HG03139 (cell line): ENCODE data around the gene FAM3B.

Source experiments
- ATAC-seq: cut with Tn5 transposase; IDR thresholded peaks from one replicate; pipeline ENCODE4 v1.9.1; 2021; ENCODE audit not compliant: unreplicated experiment

The FAM3B gene

DNA sequence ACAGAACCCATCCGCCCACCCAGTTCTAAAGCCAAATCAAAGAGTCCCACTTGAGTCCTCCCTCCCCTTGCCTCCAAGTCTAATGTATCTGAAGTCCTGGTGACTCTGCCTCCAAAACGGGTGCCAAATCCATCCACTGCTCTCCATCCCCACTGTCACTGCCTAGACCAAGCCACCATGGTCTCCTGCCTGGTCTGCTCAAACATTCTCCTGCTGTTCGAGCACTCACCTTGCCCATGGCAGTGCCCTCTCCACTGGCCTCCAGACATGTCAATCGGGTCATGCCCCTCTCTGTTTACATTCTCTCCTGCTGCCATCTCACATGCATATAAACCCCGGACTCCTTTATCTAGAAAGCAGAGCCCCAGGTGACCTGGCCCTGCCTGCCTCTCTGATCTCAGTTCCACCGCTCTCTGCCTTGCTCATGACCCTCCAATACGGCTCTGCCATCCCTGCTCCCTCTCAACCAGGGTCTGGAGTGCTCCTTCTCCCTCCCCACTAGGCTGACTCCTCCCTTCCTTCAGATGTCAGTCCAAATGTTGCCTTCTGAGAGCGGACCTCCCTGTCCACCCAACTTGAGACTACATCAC, 77.4 kb downstream of the FAM3B start:
- no peak for ATAC-seq

DNA sequence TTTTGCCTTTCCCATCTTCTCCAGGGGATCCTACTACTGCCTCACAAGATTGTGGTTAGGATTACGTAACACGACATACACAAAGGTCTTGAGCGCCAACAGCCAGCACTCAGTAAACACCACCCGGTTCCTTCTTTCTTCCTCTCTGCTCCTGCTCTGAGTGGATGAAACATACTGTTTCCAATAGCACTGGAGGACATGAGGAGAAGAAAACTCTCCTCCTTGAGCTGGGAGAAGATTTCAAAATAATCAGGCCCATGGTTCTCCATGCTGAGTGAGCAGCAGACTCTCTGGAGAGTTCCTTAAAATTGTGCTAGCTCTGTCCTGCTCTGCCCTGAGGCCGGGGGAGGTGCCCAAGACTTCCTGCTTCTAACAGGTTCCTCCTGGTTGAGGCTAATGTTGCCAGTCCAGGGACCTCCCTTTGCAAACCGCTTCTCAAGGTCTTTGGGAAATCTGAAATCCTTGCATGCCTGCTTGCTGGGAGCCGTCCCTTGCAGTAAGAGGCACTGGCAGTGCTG, 80.0 kb downstream of the FAM3B start:
- ATAC-seq = no peak

DNA sequence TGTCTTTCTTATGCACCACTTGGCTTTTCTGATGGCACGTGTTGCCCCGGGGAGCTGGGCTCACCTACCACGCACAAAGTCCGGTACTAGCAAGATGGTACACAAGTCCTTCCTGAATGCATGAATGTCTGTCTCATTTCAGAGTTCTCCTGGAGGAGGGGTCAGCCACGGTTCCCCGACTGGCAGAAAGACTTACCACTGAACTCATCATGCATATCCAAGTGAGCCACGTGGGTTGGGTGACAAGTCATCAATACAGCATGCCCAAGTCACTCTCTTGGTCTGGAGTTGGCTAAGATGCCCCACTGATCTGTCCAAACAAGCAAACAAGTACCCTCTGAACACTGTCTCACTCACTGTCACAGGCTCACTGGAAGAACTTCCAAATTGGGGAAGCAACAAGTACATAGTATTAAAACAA, 80.9 kb downstream of the FAM3B start:
- ATAC-seq = no peak

DNA sequence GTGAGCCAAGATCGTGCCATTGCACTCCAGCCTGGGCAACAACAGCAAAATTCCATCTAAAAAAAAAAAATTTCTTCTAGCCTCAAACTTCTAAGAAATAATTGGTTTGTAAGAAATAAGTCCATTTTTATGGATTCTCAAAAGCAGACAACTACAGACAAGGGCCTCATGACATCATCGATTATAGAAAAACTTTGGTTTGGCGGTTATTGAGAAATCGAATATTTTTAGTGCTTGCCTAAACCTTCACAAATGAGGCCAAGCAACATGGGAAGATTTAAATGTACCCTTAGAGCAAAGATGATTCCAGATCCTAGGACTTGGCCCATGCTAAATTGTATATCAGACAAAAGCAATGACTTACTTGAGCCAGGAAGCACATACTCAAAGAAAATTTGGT, 81.7 kb downstream of the FAM3B start:
- no peak for ATAC-seq

DNA sequence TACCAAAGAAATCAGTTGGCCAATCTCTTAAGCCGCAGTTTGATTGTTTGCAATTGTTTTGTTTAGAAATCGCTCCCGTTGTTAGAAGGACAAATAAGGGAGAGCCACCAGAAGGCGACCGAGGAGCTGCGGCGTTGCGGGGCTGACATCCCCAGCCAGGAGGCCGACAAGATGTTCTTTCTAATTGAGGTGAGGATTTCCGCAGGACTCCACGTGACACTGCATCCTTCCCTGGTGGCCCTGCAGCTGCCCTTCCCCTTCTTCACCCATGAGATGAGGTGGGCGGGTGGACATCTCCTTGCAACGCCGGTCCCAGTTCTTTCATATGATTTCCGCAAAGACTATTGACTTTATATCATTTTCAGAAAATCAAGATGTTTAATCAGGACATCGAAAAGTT, 82.2 kb downstream of the FAM3B start:
- no peak for ATAC-seq

DNA sequence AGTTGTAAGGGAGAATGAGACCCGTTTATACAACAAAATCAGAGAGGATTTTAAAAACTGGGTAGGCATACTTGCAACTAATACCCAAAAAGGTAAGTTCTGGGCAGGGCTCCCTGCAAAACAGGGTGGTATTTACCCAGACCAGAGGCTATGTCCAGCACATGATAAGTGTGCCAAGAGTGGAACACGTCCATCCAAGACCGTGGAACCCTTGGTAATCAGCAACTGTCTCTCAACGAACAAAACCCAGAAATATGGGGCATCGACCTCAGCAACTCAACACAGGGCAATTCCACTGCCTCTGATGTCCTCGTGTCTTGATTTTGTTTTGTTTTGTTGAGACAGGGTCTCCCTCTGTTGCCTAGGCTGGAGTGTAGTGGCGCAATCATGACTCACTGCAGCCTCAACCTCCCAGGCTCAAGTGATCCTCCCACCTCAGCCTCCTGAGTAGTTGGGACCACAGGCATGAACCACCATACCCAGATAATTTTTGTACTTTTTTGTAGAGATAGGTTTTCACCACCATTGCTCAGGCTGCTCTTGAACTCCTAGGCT, 82.7 kb downstream of the FAM3B start:
- ATAC-seq = no peak

DNA sequence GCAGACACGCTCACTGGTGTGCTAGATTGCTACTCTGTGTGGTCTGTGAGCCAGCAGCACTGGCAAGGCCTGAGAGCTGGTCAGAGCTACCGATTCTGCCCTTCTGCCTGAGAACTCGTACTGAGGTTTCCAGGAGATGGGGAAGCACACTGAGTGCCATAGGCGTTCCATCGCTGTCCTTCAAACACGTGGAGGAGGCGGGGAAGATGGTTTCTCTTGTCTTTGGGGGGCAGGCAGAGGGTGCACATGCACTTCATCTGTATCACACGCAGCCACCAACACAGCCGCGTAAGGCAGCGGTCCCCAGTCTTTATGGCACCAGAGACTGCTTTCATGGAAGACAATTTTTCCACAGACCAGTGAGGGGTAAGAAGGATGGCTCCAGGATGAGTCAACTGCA, 85.6 kb downstream of the FAM3B start:
- ATAC-seq = no peak

DNA sequence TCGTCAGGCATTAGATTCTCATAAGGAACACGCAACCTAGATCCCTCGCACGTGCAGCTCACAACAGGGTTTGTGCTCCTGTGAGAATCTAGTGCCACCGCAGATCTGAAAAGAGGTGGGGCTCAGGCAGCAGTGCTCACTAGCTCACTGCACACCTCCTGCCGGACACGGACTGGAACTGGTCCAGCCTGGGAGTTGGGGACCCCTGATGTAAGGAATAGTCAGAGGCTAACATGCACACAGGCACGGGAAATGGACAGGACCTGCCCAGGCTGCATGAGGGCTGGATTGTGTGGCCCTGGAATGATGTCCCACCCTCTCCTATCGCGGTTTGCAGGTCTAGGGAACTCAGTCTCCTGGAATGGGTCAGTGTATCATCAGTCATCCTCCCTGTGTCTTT, 86.2 kb downstream of the FAM3B start:
- ATAC-seq = no peak

DNA sequence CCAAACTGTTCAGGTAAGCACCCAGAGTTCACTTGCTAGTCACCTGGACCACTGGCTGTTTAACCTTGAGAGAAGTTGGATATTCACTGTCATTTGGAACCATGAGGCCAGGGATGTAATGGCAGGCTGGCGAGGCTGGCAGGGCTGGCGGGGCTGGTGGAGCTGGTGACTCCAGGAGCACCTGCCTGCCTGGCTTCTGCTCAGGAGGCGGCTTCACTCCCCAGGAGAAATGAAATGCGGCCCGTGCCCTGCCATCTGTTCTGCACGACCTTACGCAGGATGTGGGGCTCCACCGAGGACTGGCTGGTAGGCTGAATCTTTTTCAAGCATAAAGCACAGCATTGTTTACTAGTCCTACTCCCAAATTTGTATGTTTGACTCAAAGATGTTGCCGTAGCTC, 86.7 kb downstream of the FAM3B start:
- ATAC-seq = no peak

DNA sequence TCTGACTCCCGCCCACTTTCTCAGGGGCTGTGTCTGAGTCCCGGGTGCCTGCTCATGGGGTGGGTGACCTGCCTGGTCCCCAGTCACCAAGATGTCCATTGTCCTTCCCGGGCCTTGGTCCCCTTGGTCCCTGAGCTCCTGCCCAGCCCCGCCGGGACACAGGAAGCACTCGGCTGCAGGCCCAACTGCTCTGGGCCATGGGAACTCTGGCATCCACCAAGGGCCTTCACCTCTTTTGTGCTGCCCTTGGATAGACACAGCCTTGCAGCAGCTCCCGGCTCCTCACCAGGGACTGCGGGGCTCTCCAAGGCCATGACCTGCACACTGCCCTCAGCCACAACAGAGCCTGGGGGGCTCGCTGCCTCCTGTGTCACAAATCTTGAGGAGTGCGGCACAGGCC, 87.4 kb downstream of the FAM3B start:
- ATAC-seq = no peak

DNA sequence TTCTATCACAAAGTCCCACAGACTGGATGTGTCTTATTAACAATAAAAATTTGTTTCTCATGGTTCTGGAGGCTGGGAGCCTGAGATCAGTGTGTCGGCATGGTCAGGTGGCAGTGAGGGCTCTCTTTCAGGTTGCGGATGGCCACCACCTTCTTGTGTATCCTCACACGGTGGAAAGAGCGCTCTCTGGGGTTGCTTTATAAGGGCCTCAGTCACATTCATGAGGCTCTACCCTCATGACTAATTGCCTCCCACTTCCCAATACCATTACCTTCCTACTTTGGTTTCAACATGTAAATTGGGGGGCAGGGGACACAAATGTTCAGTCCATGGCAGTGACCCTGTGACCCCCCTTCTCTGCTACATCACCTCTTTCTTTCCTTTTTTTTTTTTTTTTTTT, 88.7 kb downstream of the FAM3B start:
- ATAC-seq = no peak

DNA sequence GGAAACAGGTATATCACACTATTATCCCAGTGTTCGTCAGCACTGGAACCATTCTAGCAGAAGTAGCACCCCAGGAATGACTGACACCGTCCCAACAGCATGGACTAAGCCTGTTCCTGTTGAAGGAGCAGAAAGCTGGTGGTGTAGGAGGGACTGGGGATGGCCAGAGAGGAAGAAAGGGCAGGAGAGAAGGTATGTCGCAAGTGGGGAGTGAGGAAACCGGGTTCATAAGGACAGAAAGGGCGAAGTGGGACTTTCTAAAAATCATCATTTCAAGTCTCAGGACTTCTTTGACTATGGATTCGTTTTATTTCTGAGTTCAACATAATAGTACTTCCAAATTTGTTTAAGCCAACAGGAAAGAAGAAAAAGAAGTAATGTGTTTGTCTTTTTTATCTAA, 89.7 kb downstream of the FAM3B start:
- ATAC-seq = no peak
